ENCODE measurements around the gene ACAD10. TPM values are rescaled to one million over a fixed set of nuclear protein-coding genes. Genes with fewer than 3 reads are reported as not detected.

The ACAD10 gene
- total RNA-seq, 3 donors from 2014 or later: 17.9 to 24.1 (median 18.7) TPM

GRCh38 chr12:111687952-111688351, 2.1 kb downstream of the ACAD10 start:
- Histone ChIP-seq H3K27ac (no peak overlapping the region), H3K4me3 (no peak overlapping the region), H3K36me3 (no peaks in the 10 kb centered on the region), H3K9me3 (no peaks in the 10 kb centered on the region), H3K27me3 (no peaks in the 10 kb centered on the region), H3K4me1 (peaks cover 2 to 13% of the 10 kb centered on the region in 2 donors)
- TF ChIP-seq POLR2AphosphoS5 (IDR thresholded peaks at IDR 0.05): no peak
- no peak for TF ChIP-seq CTCF (IDR thresholded peaks at IDR 0.05)
- TF ChIP-seq POLR2A (IDR thresholded peaks at IDR 0.05): no peak
- intact Hi-C loops (cut with DNase I; ENCODE audit: low total_unique reads): no loop called here
- DNase-seq (ENCODE audit: low spot score in 2 of 2): no peak

DNA sequence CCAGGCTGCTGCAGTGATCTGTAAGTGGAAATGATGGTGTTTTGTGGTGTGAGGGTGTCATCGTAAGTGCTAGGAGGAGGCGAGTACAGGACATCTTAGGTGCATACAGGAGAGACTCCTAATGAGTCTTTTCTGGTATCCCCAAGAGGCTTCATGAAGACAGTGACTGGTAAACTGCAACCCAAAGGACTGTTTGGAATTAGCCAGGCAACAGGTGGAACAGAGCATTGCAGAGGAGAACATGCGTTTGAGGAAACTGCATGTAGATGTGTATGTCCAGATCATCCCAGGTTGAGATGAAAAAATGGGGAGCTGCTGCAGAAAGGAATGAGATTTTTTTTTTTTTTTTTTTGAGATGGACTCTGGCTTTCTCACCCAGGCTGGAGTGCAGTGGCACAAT, 5.4 kb downstream of the ACAD10 start:
- Histone ChIP-seq H3K9me3 (no peaks in the 10 kb centered on the region), H3K4me3 (no peak overlapping the region), H3K27me3 (no peaks in the 10 kb centered on the region), H3K36me3 (peaks cover 10% of the 10 kb centered on the region), H3K4me1 (no peaks in the 10 kb centered on the region), H3K27ac (no peak overlapping the region)
- TF ChIP-seq POLR2A (IDR thresholded peaks at IDR 0.05) (no peak), POLR2AphosphoS5 (IDR thresholded peaks at IDR 0.05) (no peak), CTCF (IDR thresholded peaks at IDR 0.05) (no peak)
- intact Hi-C loops (cut with DNase I; ENCODE audit: low total_unique reads): no loop called here
- DNase-seq (ENCODE audit: low spot score in 2 of 2): no peak

DNA sequence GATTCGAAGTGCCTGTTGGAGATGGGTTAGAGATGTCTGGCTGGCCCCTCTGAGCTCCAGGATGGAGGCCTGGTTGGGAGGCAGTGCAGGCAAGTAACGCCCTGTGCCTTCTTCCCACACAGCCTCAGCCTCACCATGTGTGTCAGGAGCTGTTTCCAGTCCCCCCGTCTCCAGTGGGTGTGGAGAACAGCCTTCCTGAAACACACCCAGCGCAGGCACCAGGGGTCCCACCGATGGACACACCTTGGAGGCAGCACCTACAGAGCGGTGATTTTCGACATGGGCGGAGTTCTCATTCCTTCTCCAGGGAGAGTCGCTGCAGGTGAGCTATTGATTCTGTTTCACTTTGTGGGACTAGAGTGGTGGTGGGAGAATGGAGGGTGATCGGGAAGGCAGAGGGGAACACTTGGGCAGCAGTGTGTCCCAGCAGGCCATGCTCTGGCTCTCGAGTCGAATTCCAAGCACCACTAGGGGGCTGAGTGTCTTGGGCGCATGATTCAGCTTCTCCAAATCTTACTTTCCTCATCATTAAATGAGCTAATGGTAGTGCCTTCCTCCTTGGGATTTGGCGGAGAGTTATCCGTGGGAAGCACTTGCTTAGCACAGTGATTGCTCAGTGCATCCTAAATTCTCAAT, 6.8 kb downstream of the ACAD10 start:
- no peak for TF ChIP-seq POLR2AphosphoS5 (IDR thresholded peaks at IDR 0.05)
- no peak for TF ChIP-seq CTCF (IDR thresholded peaks at IDR 0.05)
- TF ChIP-seq POLR2A (IDR thresholded peaks at IDR 0.05): no peak
- Histone ChIP-seq H3K9me3 (no peaks in the 10 kb centered on the region), H3K4me1 (no peaks in the 10 kb centered on the region), H3K27me3 (no peaks in the 10 kb centered on the region), H3K4me3 (no peak overlapping the region), H3K36me3 (peaks cover 10% of the 10 kb centered on the region), H3K27ac (no peak overlapping the region)
- no peak for DNase-seq (ENCODE audit: low spot score in 2 of 2)
- intact Hi-C loops (cut with DNase I; ENCODE audit: low total_unique reads): no loop called here

- no peak overlapping the region for H3K27ac ChIP-seq
- DNase-seq (ENCODE audit: low spot score in 2 of 2): no peak
- H3K27me3 ChIP-seq: no peaks in the 10 kb centered on the region
- no peak for TF ChIP-seq POLR2AphosphoS5 (IDR thresholded peaks at IDR 0.05)
- TF ChIP-seq POLR2A (IDR thresholded peaks at IDR 0.05): no peak
- TF ChIP-seq CTCF (IDR thresholded peaks at IDR 0.05): no peak
- intact Hi-C loops (cut with DNase I; ENCODE audit: low total_unique reads): no loop called here
- H3K4me3 ChIP-seq: no peak overlapping the region
- H3K36me3 ChIP-seq: peaks cover 10% of the 10 kb centered on the region
- H3K9me3 ChIP-seq: no peaks in the 10 kb centered on the region
- no peaks in the 10 kb centered on the region for H3K4me1 ChIP-seq
Measured at GRCh38 chr12:111693818-111694217, 8.0 kb downstream of the ACAD10 start.

DNA sequence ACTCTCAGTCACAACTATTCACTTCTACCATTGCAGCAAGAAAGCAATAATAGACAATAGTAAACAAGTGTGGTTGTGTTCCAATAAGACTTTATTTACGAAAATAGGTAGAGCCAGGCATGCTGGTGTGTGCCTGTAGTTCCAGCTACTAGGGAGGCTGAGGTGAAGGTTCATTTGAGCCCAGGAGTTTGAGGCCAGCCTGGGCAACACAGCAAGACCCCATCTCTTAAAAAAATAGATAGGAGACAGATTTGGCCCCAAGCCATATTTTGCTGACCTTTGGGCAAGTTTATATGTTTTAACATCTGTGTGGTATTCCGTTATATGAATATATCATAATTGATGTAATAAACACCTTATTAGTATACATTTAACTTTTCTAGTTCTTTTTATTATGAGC, 14.1 kb downstream of the ACAD10 start:
- no peak overlapping the region for H3K4me3 ChIP-seq
- peaks cover 6% of the 10 kb centered on the region for H3K36me3 ChIP-seq
- TF ChIP-seq POLR2A (IDR thresholded peaks at IDR 0.05): no peak
- TF ChIP-seq CTCF (IDR thresholded peaks at IDR 0.05): no peak
- TF ChIP-seq POLR2AphosphoS5 (IDR thresholded peaks at IDR 0.05): no peak
- no peaks in the 10 kb centered on the region for H3K4me1 ChIP-seq
- DNase-seq (ENCODE audit: low spot score in 2 of 2): no peak
- H3K27ac ChIP-seq: no peak overlapping the region
- no peaks in the 10 kb centered on the region for H3K27me3 ChIP-seq
- H3K9me3 ChIP-seq: no peaks in the 10 kb centered on the region
- intact Hi-C loops (cut with DNase I; ENCODE audit: low total_unique reads): no loop called here
